Bronchial epithelial cell (primary cell): ENCODE results near the gene CCDC78. TPM values are rescaled to one million over a fixed set of nuclear protein-coding genes. Genes with fewer than 3 reads are reported as not detected.

Experiments used
- DNase-seq: peaks from one replicate; pipeline ENCODE4 v3.0.0-alpha.2; 2010; ENCODE audit warnings: low read depth
- FAIRE-seq: peaks from 2 replicates; lab custom pipeline; 2011; peaks lifted over from hg19 to GRCh38; lab: Jason Lieb, UNC
- H3K27me3 ChIP-seq: 2 replicates; pipeline ENCODE4 v1.5.1; 2011; ENCODE audit warnings: low read length; ENCODE audit not compliant: control insufficient read depth, insufficient read depth
- H3K36me3 ChIP-seq: 2 replicates; pipeline ENCODE4 v1.5.1; 2011; ENCODE audit warnings: low read length; ENCODE audit not compliant: control insufficient read depth, insufficient read depth
- H3K4me3 ChIP-seq: 2 replicates; pipeline ENCODE4 v1.5.1; 2011; ENCODE audit warnings: mild to moderate bottlenecking, low read depth, low read length, control low read depth
- total RNA-seq: library from RNA; depleted of rRNA; stranded (reverse); fragments of >200 nt; gene quantifications from 2 replicates; pipeline ENCODE4 v1.2.1, GENCODE V29; 2014
- TF ChIP-seq, protein P1 (sequence below): IDR thresholded peaks from 2 replicates; pipeline ENCODE4 v1.5.1; 2011; ENCODE audit warnings: mild to moderate bottlenecking, moderate library complexity, low read length, control low read depth, inconsistent platforms; ENCODE audit not compliant: insufficient read depth, severe bottlenecking

CCDC78 gene
- total RNA-seq, 1 donor from 2014 or later, result 1.6 TPM

GRCh38 chr16:741986-742629, 15.9 kb upstream of the CCDC78 start:
- Histone ChIP-seq H3K36me3 (no peaks in the 10 kb centered on the region), H3K27me3 (no peaks in the 10 kb centered on the region), H3K4me3 (no peak overlapping the region)
- no peak for DNase-seq
- TF ChIP-seq, protein P1, sequence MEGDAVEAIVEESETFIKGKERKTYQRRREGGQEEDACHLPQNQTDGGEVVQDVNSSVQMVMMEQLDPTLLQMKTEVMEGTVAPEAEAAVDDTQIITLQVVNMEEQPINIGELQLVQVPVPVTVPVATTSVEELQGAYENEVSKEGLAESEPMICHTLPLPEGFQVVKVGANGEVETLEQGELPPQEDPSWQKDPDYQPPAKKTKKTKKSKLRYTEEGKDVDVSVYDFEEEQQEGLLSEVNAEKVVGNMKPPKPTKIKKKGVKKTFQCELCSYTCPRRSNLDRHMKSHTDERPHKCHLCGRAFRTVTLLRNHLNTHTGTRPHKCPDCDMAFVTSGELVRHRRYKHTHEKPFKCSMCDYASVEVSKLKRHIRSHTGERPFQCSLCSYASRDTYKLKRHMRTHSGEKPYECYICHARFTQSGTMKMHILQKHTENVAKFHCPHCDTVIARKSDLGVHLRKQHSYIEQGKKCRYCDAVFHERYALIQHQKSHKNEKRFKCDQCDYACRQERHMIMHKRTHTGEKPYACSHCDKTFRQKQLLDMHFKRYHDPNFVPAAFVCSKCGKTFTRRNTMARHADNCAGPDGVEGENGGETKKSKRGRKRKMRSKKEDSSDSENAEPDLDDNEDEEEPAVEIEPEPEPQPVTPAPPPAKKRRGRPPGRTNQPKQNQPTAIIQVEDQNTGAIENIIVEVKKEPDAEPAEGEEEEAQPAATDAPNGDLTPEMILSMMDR, result no peak
- FAIRE-seq, result no peak

DNA sequence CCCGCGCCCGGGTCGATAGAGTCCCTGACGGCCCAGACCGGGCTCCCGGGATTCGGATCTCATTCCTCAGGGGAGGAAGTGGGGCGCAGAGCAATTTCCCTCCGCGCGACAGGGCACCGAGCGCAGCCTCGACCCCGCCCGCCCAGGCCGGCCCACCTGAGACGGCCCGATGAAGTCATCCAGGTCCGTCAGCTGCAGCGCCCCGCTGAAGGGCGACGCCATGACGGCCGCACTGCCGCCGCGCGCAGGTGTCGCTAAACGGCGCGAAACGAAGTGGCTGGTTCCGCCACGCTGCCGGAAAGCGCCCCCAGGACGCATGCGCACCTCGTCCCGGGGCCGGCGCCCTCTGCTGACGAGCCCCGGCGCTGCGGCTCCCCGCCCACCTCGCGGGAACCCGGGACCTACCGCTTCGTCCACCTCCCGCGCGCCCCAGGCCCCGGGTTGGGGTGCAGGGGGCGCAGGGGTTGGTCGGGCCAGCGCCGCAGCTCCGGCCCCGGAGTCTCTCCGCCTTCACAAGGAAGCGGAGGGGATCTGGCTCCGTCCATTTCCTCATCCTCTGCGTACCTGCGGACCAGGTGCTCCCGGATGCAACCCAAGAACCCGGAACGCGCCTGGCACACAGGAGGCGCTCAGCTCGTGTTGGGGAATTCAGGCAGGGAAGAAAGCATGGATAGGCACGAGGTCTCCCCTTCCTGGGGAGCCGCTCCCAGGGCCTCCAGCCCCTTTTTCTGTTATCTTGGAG, 14.7 kb upstream of the CCDC78 start, which contains the start of gene CIAO3:
Gene CIAO3 (minus strand): TSS at position 234 of the 742 bp plus-strand sequence. CDS start 12 bp downstream, at position 222.
- DNase-seq (peak; percentile 73), FAIRE-seq (no peak)
- TF ChIP-seq, protein P1, result peak; percentile 88
- no peaks in the 10 kb centered on the region for H3K27me3 ChIP-seq
- H3K4me3 ChIP-seq, result peak within 1 kb of the TSS; percentile 95
- peaks cover 6% of the 10 kb centered on the region for H3K36me3 ChIP-seq

GRCh38 chr16:740459-740763, 14.2 kb upstream of the CCDC78 start:
- DNase-seq (no peak), FAIRE-seq (no peak)
- Histone ChIP-seq H3K4me3 (peak overlapping the region; percentile 95), H3K36me3 (peaks cover 7% of the 10 kb centered on the region), H3K27me3 (no peaks in the 10 kb centered on the region)
- TF ChIP-seq, protein P1, result no peak

DNA sequence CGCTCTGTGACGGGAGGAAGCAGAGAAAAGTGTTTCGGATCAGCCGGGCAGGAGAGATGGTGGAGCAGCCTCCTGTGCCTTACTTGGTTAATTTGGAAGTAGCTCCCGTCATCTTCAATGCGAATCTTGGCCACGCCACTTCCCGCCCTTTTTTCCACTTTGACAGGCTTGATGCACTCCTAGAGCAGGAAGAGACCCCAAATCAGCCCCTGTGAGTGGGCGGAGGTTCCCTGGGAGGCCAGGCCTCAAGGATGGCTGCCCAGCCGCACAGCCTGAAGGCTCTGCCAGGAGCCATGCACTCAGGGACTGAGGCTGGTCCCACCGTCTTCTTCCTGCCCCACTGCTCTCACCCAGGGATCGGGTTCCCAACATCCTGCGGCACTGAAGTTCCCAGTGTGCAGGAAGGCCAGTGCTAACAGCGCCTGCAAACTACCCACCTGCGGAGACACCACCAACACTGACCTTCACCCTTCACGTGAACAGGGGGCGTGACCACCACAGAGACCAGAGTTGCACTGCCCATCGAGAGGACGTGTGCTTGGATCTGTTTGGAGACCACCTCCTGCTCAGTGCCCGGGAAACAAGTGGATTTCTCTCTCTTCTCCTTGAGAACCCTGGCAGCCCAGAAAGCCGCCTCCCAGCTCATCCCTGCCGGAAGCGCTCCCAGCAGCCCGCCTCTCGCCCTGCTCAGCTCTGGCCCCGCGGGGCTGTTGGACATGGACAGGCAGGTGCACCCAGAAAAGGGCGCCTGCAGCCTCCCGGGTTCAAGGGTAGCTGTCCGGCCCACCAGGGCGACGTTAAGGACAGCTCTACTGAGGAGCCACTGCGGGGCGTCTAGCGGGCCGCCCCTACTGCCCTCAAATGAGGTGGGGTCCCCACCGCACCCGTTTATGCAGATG, 13.6 kb upstream of the CCDC78 start:
- Histone ChIP-seq H3K4me3 (peak overlapping the region; percentile 95), H3K36me3 (peaks cover 9% of the 10 kb centered on the region), H3K27me3 (no peaks in the 10 kb centered on the region)
- TF ChIP-seq, protein P1, result no peak
- DNase-seq (no peak), FAIRE-seq (no peak)

DNA sequence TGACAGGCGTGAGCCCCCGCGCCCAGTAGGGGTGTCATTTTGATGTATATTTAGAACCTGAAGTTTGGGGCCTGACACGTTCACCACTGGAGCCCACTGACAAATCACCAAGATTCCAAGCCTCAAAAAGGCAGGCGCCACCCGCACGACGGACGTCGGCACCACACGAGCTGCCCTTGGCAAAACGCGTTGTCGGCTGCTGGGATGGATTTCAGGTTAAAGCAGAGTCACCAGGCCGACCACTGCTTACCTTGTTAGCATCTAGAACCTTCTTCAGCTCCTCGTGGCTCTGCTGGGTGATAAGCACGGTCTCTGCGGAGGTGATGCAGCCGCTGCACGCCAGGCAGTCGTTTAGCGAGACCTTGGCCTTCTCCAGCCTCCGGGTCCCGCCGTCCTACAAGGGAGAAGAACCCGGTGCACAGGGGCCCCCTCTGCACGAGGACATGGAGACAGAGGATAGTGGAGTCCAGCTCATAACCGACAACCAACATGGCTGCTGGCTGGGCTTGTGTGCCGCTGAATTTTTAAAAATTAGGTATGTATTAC, 10.8 kb upstream of the CCDC78 start:
- Histone ChIP-seq H3K36me3 (peaks cover 24% of the 10 kb centered on the region), H3K4me3 (no peak overlapping the region), H3K27me3 (no peaks in the 10 kb centered on the region)
- TF ChIP-seq, protein P1, result no peak
- FAIRE-seq (no peak), DNase-seq (no peak)
